CD14-positive monocyte (primary cell): ENCODE data around the gene PSRC1. TPM values are rescaled to one million over a fixed set of nuclear protein-coding genes. Genes with fewer than 3 reads are reported as not detected.

Experiments used
- DNase-seq, 3 donors: peaks; one replicate each; pipeline ENCODE4 v3.0.0-alpha.2; 2011 to 2022
- H2AFZ ChIP-seq: 2 replicates; pipeline ENCODE4 v1.6.0; 2012; ENCODE audit warnings: mild to moderate bottlenecking, low read depth, low read length, inconsistent platforms; ENCODE audit not compliant: insufficient read depth, poor library complexity, severe bottlenecking
- H3K27ac ChIP-seq, 2 donors: 1 replicate in 1 of 2; 2 replicates in 1 of 2; pipeline ENCODE4 v1.5.1; 2012 to 2013; ENCODE audit warnings: low read length in 2 of 2, control low read depth in 1 of 2, inconsistent platforms in 1 of 2, low read depth in 1 of 2, mild to moderate bottlenecking in 1 of 2
- H3K27me3 ChIP-seq, 2 donors: one replicate each; pipeline versions ENCODE4 v1.6.0 to v1.6.1; 2011 to 2013; ENCODE audit warnings: low read length in 2 of 2; ENCODE audit not compliant: control insufficient read depth in 2 of 2, insufficient read depth in 2 of 2
- H3K36me3 ChIP-seq, 2 donors: replicated peaks in 1 of 2; 1 replicate in 1 of 2; 2 replicates in 1 of 2; pipeline versions ENCODE4 v1.5.1 to v1.6.1; 2012 to 2013; ENCODE audit warnings: low read length in 2 of 2, control low read depth in 1 of 2, inconsistent platforms in 1 of 2, mild to moderate bottlenecking in 1 of 2; ENCODE audit not compliant: insufficient read depth in 2 of 2, control insufficient read depth in 1 of 2
- H3K4me1 ChIP-seq, 2 donors: 1 replicate in 1 of 2; 2 replicates in 1 of 2; pipeline versions ENCODE4 v1.5.1 to v1.6.1; 2012 to 2013; ENCODE audit warnings: low read length in 2 of 2, control low read depth in 1 of 2, inconsistent platforms in 1 of 2, mild to moderate bottlenecking in 1 of 2, moderate library complexity in 1 of 2; ENCODE audit not compliant: insufficient read depth in 2 of 2, control insufficient read depth in 1 of 2
- H3K4me2 ChIP-seq: replicated peaks from 2 replicates; pipeline ENCODE3; 2012; ENCODE audit warnings: low read length, moderate library complexity, mild to moderate bottlenecking; ENCODE audit not compliant: poor library complexity, severe bottlenecking; ENCODE audit errors: extremely low read depth
- H3K4me3 ChIP-seq, 3 experiments: fragments of 200-600 bp in 1 of 3; sonication (generic) in 1 of 3; replicated peaks in 1 of 3; 1 replicate in 2 of 3; 2 replicates in 1 of 3; pipeline ENCODE4 v1.5.1; 2011 to 2013; ENCODE audit warnings: low read length in 3 of 3, mild to moderate bottlenecking in 3 of 3, control low read depth in 2 of 3, low read depth in 2 of 3, inconsistent platforms in 1 of 3, moderate library complexity in 1 of 3
- H3K79me2 ChIP-seq: 2 replicates; pipeline ENCODE4 v1.6.0; 2012; ENCODE audit warnings: mild to moderate bottlenecking, control low read depth, inconsistent platforms, low read length, moderate library complexity; ENCODE audit not compliant: insufficient read depth
- H3K9ac ChIP-seq: 2 replicates; pipeline ENCODE4 v1.6.0; 2017; ENCODE audit warnings: low read length, mild to moderate bottlenecking; ENCODE audit not compliant: insufficient read depth, poor library complexity, severe bottlenecking
- H3K9me3 ChIP-seq, 2 donors: replicated peaks in 1 of 2; 1 replicate in 1 of 2; 2 replicates in 1 of 2; pipeline versions ENCODE4 v1.5.1 to v1.6.1; 2012 to 2013; ENCODE audit warnings: low read length in 2 of 2, control low read depth in 1 of 2; ENCODE audit not compliant: control insufficient read depth in 1 of 2, insufficient read depth in 1 of 2
- H4K20me1 ChIP-seq: 2 replicates; pipeline ENCODE4 v1.6.0; 2012; ENCODE audit warnings: mild to moderate bottlenecking, low read length, control low read depth, moderate library complexity; ENCODE audit not compliant: insufficient read depth
- H3K27ac Mint-ChIP-seq, 7 donors: one replicate each; pipeline ENCODE4 v1.8.0; 2020; ENCODE audit warnings: mild to moderate bottlenecking in 7 of 7, mixed read lengths in 7 of 7, moderate library complexity in 6 of 7, inconsistent platforms in 2 of 7
- H3K27me3 Mint-ChIP-seq, 3 donors: one replicate each; pipeline ENCODE4 v1.8.0; 2021 to 2022; ENCODE audit warnings: low read depth in 3 of 3, mild to moderate bottlenecking in 3 of 3, mixed read lengths in 3 of 3, moderate library complexity in 3 of 3, inconsistent platforms in 1 of 3
- H3K36me3 Mint-ChIP-seq, 2 donors: one replicate each; pipeline ENCODE4 v1.8.0; 2020; ENCODE audit warnings: mixed read lengths in 2 of 2, inconsistent platforms in 1 of 2, mild to moderate bottlenecking in 1 of 2
- H3K4me1 Mint-ChIP-seq: one replicate; pipeline ENCODE4 v1.8.0; 2020; ENCODE audit warnings: mild to moderate bottlenecking, mixed read lengths
- H3K4me3 Mint-ChIP-seq, 2 donors: one replicate each; pipeline ENCODE4 v1.8.0; 2020; ENCODE audit warnings: mild to moderate bottlenecking in 2 of 2, mixed read lengths in 2 of 2, moderate library complexity in 1 of 2
- H3K9me3 Mint-ChIP-seq, 7 donors: one replicate each; pipeline ENCODE4 v1.8.0; 2020 to 2022; ENCODE audit warnings: mixed read lengths in 7 of 7, mild to moderate bottlenecking in 6 of 7, moderate library complexity in 6 of 7, inconsistent platforms in 2 of 7
- WGBS: methylation state at CpG from one replicate; pipeline ENCODE4 v1.1.5; 2013; ENCODE audit warnings: missing lambda C conversion rate; ENCODE audit not compliant: insufficient coverage; 5-methylcytosine and 5-hydroxymethylcytosine counted together
- intact Hi-C, 2 donors: fragments of 100-400 bp; cut with micrococcal nuclease; formaldehyde crosslinking; loops; one replicate each; pipeline versions ENCODE4 v1.15.0 to v1.15.1; 2023
- polyA plus RNA-seq, 3 donors: library from polyadenylated mRNA; depleted of rRNA in 1 of 3; unstranded in 2 of 3; stranded (reverse) in 1 of 3; fragments of 300-500 nt in 2 of 3; fragments of >200 nt in 1 of 3; fragmentation: Illumina TruSeq in 2 of 3; gene quantifications; 1 replicate in 2 of 3; 2 replicates in 1 of 3; pipeline ENCODE4 v1.2.3, GENCODE V29; 2012 to 2021
- TF ChIP-seq, protein P1 (sequence below): fragments of 200-600 bp; IDR thresholded peaks from one replicate; pipeline ENCODE4 v1.8.0; 2022; ENCODE audit warnings: antibody characterized with exemption, mild to moderate bottlenecking

The PSRC1 gene
- polyA plus RNA-seq, 3 donors: 5.8 to 25.5 (median 7.1) TPM

DNA sequence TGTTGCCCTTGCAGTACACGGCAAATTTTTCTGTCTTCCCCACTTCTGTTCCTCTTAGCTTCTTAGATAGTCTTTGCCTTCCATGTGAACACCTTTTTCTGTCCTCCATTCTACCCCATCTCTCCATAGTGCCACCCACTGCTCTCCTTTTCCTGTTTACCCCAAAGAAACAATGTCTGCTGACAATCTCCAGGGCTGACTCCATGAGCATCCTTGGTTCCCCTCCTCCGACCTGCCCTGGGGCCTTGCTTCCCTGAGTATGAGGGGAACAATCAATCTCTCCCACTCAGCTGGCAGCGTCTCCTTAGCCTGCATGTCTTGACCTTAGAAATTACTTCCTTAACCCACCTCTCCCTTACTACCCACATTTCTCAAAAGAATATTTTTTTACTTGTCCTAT, 36.2 kb upstream of the PSRC1 start:
- H3K27me3 Mint-ChIP-seq: peaks cover 0 to 7% (median 6%) of the 10 kb centered on the region in 3 donors
- no peak overlapping the region for H3K9ac ChIP-seq
- H3K27ac Mint-ChIP-seq: no peak overlapping the region
- no peaks in the 10 kb centered on the region for H3K79me2 ChIP-seq
- H3K4me1 Mint-ChIP-seq: no peaks in the 10 kb centered on the region
- TF ChIP-seq, protein P1, sequence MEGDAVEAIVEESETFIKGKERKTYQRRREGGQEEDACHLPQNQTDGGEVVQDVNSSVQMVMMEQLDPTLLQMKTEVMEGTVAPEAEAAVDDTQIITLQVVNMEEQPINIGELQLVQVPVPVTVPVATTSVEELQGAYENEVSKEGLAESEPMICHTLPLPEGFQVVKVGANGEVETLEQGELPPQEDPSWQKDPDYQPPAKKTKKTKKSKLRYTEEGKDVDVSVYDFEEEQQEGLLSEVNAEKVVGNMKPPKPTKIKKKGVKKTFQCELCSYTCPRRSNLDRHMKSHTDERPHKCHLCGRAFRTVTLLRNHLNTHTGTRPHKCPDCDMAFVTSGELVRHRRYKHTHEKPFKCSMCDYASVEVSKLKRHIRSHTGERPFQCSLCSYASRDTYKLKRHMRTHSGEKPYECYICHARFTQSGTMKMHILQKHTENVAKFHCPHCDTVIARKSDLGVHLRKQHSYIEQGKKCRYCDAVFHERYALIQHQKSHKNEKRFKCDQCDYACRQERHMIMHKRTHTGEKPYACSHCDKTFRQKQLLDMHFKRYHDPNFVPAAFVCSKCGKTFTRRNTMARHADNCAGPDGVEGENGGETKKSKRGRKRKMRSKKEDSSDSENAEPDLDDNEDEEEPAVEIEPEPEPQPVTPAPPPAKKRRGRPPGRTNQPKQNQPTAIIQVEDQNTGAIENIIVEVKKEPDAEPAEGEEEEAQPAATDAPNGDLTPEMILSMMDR: no peak
- peaks cover 94 to 99% of the 10 kb centered on the region in 2 donors for H3K36me3 Mint-ChIP-seq
- no peaks in the 10 kb centered on the region for H4K20me1 ChIP-seq
- H3K4me3 ChIP-seq: no peak overlapping the region
- 96% methylated on average over 3 of the region's 3 CpGs for WGBS
- H3K27me3 ChIP-seq: no peaks in the 10 kb centered on the region
- no peak overlapping the region for H3K27ac ChIP-seq
- H3K9me3 Mint-ChIP-seq: peaks cover 0 to 4% (median 0%) of the 10 kb centered on the region in 7 donors
- DNase-seq: no peak
- H3K4me3 Mint-ChIP-seq: no peak overlapping the region
- no peaks in the 10 kb centered on the region for H3K9me3 ChIP-seq
- H3K4me2 ChIP-seq: no peak overlapping the region
- no peaks in the 10 kb centered on the region for H3K4me1 ChIP-seq
- H3K36me3 ChIP-seq: peaks cover 98 to 100% of the 10 kb centered on the region in 2 donors
- intact Hi-C loops: no loop called here
- no peak overlapping the region for H2AFZ ChIP-seq

DNA sequence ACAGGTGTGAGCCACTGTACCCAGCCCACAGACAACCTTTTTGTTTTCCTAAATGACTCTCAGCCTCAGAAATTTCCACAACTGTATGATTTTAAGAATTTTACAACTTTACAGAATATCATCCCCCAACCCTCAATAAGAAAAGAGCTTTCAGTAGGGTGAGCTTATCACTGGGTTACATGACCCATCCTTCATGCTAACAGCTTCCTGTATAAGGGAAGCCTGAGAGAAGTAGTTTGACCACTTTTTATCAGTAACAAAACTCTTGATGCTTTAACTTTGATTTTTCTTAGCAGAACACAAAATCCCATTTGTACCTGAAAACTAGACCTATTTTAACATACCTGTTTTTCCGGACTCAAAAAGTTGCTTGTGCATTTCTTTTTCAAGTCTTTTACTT, 33.6 kb upstream of the PSRC1 start:
- Mint-ChIP-seq H3K36me3 (peaks cover 89 to 98% of the 10 kb centered on the region in 2 donors), H3K4me3 (no peak overlapping the region), H3K9me3 (peaks cover 0 to 4% (median 0%) of the 10 kb centered on the region in 7 donors), H3K27me3 (peaks cover 0 to 7% (median 6%) of the 10 kb centered on the region in 3 donors), H3K4me1 (peaks cover 14% of the 10 kb centered on the region), H3K27ac (no peak overlapping the region)
- H3K4me3 ChIP-seq: no peak overlapping the region
- no peaks in the 10 kb centered on the region for H3K9me3 ChIP-seq
- no peaks in the 10 kb centered on the region for H3K79me2 ChIP-seq
- no peak overlapping the region for H3K9ac ChIP-seq
- peaks cover 7 to 13% of the 10 kb centered on the region in 2 donors for H3K4me1 ChIP-seq
- H3K36me3 ChIP-seq: peaks cover 84 to 99% of the 10 kb centered on the region in 2 donors
- no peak overlapping the region for H3K4me2 ChIP-seq
- DNase-seq: no peak
- TF ChIP-seq, protein P1: no peak
- WGBS: 100% methylated on average over 1 of the region's 1 CpG
- H4K20me1 ChIP-seq: no peaks in the 10 kb centered on the region
- H2AFZ ChIP-seq: no peak overlapping the region
- intact Hi-C loops: no loop called here
- H3K27ac ChIP-seq: no peak overlapping the region
- H3K27me3 ChIP-seq: no peaks in the 10 kb centered on the region
